GM18505 (cell line): ENCODE data around the gene SPTA1.

ENCODE experiments used
- ATAC-seq: cut with Tn5 transposase; IDR thresholded peaks from one replicate; pipeline ENCODE4 v1.9.1; 2021; ENCODE audit not compliant: unreplicated experiment
- POLR2A ChIP-seq: IDR thresholded peaks from 4 replicates; pipeline ENCODE4 v1.6.1; 2011; ENCODE audit warnings: borderline replicate concordance; ENCODE audit not compliant: insufficient read depth, insufficient read length; ENCODE audit errors: extremely low read depth

The SPTA1 gene

DNA sequence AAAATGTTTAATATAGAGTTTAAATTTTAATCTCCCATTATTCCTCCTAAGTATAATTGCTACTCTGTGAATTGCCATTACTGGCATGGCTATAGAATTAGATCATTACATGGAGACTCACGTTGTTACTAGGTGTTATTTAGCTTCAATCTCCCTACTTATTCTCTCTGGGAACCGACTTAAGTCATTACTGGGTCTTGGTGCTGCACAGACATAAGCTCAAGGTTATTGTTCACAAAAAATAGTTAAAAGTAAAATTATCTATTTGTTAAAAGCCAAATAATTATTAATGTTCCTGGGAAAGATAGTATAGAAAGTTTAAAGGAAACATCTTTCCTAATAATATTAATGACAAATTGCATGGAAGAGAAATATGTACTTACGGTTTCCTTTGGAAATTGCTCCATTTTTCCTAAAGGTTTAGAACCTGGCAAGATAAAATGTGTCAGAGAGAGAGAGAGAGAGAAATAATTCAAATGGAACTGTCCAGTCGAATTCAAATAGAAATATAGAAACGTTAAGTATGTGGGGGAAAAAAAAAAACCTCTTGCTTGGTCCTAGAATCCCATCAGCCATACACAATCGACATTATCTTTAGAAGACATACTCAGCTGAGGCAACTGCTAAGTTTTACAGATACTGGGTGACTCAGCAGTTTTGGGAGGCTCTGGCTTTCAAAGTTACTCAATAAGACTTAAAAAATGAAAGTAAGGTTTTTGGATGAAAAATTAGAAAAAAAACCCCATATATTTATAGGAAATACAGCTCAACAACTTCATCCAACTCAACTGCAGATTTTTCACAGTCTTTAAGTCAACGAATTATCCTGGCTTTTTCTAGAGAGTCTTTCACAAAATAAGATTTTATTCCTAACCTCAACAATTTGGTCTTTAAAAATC is at the start of gene SPTA1:
TSS of gene SPTA1 (minus strand) at position 605 of the 899 bp plus-strand sequence. CDS start at position 407, 198 bp downstream.
- TF ChIP-seq POLR2A = no peak
- ATAC-seq = no peak

DNA sequence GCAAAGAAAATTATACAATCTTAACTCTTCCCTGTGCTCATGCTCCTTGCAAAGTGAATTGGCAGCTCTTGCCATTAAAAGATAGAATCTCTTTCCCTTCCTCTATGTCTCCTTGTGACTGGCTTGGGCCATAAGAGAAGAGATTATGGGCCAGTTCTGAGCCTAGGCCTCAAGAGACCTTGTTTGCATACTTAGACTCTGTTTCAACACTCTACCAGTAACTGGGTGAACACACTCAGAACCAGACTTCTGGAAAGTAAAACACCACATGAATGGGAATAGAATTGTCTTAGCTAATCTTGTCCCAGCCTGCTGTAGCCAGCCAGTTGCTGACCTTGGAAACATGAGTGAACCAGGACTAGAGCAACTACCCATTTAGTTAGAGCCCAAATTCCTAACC is 49.3 kb upstream of the SPTA1 start:
- no peak for ATAC-seq
- TF ChIP-seq POLR2A = no peak

DNA sequence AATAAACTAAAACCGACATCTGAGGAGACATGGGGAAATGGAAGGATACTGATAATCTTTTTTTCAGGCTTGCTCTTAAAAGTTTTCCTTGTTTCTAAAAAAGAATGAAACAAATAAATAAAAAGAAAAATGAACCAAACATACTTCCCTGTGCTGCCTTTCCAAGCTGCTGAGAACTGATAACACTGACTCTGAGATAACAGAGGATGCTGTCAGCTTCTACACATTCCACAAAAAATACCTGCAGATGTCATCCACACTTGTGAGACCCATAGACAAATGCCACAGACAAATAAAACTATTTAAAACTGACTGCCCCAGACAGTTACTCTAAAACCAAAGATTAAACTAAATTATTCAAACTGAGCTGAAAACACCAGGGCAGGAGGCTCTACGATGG is 46.0 kb upstream of the SPTA1 start:
- no peak for ATAC-seq
- no peak for TF ChIP-seq POLR2A

DNA sequence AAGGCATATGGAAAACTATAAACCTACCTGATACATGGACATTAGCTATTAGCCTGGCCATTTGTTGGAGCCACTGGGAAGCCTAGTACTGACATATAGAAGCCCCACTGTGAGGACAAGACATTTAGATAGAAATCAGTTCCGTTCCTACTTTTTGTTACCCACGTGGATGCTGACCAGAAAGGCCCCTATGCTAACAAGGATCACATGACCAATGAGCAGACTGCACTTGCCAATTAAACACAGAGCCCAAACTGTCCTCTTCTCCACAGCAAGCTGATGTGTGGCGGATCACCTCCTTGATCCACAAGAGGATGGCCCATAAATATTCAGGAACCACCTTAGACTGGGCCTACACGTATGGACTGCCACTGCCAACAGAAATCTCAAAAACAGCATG is 45.2 kb upstream of the SPTA1 start:
- no peak for TF ChIP-seq POLR2A
- ATAC-seq = no peak

DNA sequence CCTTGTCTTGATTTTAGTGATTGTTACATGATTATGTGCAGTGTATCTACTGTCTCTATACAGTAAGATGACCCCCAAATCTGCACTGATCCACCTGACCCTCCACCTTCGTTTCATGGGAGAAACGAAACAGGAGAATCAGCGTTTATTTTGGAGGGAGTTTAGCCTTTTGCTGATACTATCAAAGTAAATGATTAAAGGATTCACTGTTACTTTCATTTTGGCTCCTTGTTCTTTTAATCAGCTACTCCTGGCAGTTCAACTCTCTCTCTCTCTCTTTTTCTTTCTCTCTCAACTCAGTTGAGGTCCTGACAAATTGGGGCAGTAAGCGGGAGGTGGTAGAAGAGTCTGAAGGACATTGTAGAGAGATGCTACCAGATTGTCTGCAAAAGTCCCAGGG is 43.9 kb upstream of the SPTA1 start:
- no peak for TF ChIP-seq POLR2A
- no peak for ATAC-seq

DNA sequence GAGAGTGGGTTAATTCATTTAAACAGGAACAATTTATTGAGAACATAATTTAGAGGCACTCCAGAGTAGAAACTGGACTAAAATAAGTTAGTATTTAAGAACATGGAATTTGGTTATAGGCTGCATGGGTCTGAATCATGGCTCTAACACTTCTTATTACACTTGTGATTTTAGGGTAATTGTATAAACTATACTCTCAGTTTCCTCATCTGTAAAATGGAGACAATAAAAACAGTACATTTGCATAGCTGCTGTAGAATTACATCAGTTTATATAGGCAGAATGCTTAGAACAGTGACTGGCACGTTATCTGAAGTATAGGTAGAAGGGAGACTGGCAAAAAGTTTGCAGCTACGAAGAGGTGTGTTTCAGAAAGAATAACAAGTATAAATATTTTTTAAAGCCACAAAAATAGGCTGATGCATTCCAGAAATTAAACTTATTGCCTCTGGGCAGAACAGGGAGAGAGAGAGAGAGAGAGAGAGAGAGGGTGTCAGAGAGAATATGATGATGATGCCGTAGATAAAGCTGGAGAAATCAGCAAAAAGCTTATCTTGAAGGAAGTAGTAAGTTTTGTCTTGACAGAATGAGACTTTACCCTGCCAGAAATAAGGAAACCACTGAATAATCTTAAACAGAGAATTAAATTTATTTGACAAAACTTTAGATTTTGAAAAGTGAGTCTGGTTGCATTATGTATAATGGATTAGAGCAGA is 42.2 kb upstream of the SPTA1 start:
- no peak for TF ChIP-seq POLR2A
- no peak for ATAC-seq

DNA sequence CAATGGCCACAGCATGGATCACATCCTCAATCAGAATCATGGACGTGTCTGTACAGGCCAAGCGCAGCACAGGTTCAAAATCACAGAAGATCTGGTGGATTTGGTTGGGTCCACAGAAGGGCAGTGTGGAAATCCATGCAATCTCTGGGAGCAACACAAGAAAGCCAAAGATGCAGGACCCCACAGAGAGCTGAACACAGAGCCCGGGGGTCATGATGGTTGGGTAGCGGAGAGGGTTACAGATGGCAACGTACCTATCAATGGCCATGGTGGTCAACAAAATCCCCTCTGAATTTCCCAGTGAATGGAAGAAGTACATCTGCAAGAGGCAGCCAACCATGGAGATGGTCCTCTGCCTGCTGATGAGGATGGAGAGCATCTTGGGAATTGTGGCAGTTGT is 37.9 kb upstream of the SPTA1 start:
- no peak for ATAC-seq
- TF ChIP-seq POLR2A = no peak

DNA sequence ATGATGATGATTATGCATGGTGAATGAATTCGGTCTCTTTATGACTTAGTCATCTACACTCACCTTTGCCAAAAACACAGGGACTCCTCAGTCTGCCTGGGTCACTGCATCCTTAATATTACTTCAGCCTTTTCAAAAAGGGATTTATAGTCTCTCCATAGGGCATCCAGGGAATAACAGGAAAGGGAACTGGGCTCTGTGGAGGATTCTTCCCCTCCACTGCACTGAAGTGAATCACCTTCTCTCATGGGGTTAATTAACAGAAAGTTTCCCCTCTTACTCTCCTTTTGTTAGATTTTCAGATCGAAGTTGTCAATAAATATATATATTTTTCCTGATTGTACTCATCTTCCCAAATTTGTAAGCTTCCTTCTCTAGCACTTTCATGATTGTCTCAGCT is 34.1 kb upstream of the SPTA1 start, which contains the start of gene OR6K3:
TSS of gene OR6K3 (minus strand) at position 101 of the 400 bp plus-strand sequence. CDS start 2,605 bp downstream, outside the sequence.
- ATAC-seq = no peak
- TF ChIP-seq POLR2A = no peak

DNA sequence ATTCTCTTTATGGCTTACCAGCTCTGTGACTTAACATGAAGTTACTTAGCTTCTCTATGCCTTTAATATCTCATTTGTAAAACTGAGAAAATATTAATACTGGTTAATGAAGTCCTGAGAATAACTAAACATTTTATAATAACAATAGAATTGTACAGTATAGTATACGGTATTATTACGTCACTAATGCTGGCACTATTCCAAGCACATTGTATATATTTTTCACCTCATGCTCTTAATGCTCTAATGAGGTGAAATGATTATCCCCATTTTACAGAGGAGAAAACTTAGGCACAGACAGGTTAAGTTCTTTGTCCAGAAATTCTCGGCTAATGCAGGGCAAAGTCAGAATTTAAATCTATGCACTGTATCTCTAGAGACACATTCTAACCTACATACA is 33.1 kb upstream of the SPTA1 start:
- TF ChIP-seq POLR2A = no peak
- no peak for ATAC-seq

DNA sequence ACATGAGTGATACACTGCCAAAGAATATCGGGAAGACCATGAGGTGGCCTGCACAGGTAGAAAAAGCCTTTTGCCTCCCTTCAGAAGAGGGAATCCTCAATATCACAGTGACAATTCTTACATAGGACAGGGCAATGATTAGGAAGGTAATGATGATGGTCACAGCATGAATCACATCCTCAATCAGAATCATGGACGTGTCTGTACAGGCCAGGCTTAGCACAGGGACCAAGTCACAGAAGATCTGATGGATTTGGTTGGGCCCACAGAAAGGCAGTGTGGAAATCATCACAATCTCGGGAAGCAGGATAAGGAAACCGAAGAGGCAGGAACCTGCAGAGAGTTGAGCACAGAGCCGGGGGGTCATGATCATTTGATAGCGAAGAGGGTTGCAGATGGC is 30.8 kb upstream of the SPTA1 start:
- ATAC-seq = no peak
- no peak for TF ChIP-seq POLR2A

DNA sequence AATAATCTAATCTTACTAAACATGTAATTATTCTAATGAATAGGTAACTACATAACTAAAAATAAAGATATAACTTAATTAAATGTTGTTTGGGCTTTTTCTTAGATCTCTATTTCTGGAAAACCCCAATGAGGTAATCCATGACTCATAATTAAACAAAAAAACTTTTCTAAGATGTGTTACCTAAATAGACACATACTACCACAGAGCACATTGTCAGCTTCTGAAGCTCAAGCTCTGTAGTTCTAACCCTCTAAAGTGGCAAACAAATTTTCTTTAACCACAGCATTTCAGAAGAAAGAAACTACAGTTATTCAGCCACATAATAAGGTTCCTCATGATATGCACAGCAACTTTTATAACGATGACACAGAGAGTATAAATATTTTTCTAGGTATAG is 29.8 kb upstream of the SPTA1 start:
- TF ChIP-seq POLR2A = no peak
- ATAC-seq = no peak

DNA sequence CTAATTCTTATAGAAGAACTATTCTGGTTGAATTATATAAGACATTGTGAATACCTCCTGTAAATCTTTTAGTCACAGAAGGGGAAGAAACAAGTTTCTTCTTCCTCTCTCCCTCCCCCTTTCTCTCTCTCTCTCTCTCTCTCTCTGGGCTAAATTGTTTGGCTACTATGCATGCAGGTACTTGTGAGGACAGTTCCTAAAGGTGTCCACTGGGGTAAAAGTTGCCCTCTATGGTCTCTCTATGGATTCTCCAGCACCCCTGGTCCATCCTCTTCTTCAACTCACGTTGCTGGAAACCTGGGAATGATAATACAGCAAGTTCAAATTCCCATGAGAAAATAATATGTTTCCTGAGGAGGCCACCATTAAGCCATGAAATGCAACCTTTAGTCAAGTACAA is 28.2 kb upstream of the SPTA1 start:
- no peak for TF ChIP-seq POLR2A
- no peak for ATAC-seq

DNA sequence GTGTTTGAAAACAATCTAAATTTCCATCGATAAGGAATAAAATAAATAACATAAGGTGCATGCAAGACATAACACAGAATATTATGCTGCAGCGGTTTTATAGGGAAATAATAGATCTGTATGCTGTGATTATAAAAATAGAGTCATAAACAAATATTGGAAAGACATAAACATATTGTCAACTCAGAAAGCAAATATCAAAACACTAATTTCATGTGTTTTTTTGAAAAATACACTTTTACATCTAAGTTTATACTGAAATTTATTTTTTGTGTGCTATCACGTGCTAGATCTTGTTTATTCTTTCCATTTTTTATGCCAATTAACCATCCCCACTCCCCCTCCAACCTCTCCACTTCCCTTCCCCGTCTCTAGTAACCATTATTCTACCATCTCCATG is 24.6 kb upstream of the SPTA1 start:
- no peak for ATAC-seq
- TF ChIP-seq POLR2A = no peak

DNA sequence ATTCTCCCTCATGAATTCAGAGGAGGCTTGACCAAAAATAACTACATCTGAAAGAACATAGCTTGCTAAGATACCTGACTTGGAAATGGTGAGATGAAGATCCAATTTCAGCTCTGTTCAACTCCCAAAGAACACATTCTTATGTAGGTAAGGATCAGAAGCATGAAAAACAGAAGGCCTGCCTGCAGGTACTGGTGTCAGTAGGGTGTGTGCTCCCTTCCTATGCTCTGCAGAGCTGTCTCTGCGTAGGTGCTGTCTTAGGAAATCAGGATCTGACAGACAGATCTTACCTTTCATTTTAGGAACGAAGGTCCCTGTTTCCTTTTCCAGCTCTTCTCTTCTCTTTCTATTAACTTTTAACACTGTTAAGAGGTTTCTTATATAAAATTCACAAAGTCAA is 19.6 kb upstream of the SPTA1 start:
- no peak for ATAC-seq
- no peak for TF ChIP-seq POLR2A
